Stimulated activated CD8-positive, alpha-beta memory T cell treated with anti-CD3 and anti-CD28 coated beads, Interleukin-12 subunit alpha, Interleukin-12 subunit beta, amount 100 ng/mL, for 24 hours (primary cell): ENCODE measurements around the gene TRIM63.

Experiments
- DNase-seq: peaks from one replicate; pipeline ENCODE4 v3.0.0-alpha.2; 2020; ENCODE audit errors: extremely low read depth

Gene TRIM63

DNA sequence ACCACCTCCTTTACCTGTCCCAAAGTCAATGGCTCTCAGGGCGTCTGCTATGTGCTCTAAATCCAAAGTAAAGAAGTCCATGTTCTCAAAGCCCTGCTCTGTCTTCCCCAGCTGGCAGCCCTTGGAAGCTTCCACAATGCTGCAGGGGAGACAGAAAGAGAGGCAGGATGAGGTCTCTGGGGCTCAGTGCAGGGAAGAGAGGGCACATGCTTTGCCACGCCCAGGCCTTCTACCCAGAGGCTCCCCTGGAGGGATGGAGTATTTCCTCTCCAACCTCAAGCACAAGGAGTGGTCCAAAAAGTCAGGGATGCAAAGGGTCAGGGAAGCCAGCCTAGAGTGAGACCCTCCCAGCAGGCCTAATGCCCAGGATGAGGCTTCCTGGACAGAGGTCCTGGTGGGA, 10.2 kb downstream of the TRIM63 start:
- no peak for DNase-seq

DNA sequence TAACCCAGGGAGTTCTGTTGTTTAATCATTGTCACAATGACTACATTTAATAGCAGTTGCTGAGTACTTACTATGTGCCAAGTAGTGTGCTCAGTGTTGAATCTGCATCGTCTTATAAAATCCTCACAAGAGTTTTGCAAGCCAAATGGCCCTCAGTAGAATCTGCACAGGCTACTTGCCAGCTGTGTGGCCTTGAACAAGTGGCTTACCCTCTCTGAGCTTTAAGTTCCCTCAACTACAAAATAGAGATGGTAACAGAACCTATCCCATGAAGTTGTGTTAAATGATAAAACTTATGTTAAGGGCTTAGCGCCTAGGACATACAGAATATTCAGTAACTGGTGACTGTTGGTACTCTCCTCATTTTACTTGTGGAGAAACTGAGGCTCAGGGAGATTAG, 12.4 kb downstream of the TRIM63 start:
- no peak for DNase-seq

DNA sequence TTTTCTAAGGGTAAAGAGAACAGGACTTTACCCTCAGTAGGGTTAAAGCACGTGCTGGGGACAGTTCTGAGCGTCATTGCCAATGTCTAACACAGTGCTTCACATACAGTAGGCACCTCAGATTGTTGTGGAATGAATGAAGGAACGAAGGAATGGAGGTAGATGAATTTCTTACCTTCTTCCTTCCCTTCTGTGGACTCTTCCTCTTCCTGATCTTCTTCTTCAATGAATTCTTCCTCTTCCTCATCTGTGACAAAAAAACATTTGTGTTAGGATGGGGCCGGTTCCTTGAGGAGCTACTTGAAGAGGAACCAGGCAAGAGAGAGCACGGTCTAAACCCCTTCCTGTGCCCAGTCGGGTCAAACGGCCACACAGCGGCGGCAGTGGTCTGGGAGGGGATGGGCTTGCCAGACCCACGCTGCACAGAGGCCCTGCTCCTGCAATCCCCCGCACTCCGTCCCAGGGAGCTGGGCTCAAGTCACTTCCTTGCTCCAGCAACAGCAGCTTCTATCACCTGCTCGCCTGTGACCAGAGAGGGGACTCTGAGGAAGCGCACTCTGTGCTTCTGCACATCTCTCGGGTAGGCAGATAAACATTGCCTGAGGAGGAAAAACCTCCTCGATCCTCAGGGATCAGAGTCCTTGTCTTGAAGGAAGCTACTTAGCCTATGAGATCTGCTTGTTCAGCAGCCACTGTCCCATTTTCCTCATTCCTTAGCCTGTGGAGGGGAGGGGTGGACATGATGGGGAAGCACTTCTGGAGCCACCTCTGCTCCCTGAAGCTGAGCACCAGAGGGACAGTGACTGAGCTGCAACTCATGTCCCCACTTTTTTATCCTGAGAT, 13.5 kb downstream of the TRIM63 start:
- DNase-seq: no peak

DNA sequence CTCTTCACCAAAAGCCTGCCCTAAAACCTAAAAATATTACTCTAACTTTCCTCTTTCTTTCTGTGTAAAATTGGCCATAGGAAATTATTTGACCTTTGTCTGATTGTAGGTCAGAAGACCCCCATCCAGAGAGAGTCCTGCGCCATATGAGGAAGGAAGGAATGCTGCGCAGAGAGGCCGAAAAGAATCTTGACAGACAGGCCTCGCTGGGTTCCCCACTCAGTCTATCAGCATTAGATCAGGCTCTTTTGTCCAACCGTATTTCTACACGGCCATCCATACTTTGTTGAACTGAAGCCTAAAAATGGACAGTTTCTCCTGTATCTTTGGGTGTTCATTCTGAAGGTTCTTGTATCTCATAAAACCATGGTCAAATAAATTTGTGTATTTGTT, 17.2 kb downstream of the TRIM63 start:
- DNase-seq: no peak

DNA sequence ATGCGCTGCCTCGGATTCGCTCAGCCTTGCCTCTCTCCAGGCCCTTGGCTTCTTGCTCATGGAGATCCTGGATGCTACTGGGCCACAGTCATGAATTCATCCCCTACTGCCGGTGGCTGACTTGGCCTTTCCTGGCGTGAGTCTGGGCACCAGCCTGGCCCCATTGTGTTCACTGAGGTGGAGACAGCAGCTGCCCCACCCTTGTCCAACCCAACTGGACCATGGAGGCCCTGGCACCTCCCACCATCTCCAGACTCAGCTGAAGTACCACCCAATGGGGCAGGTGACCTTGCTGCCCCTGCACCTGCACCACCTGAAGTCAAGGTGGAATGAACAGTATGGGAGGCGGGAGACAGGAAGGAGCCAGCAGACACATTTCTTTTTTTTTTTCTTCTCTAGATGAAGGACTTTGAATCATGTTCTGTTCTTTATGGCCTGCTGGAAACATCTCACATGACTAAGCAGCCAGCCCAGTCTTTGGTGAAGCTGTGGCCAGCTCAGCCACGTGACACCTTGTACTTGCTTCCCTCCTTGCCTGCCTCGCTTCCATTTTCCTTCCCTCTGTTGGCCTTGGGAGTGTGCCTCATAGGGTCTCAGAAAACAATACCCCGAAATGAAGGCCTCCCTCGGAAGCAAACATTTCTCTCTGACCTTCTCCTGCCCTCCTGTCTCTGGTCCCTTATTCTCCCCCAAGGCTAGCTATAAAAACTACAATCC, 17.7 kb downstream of the TRIM63 start:
- no peak for DNase-seq

DNA sequence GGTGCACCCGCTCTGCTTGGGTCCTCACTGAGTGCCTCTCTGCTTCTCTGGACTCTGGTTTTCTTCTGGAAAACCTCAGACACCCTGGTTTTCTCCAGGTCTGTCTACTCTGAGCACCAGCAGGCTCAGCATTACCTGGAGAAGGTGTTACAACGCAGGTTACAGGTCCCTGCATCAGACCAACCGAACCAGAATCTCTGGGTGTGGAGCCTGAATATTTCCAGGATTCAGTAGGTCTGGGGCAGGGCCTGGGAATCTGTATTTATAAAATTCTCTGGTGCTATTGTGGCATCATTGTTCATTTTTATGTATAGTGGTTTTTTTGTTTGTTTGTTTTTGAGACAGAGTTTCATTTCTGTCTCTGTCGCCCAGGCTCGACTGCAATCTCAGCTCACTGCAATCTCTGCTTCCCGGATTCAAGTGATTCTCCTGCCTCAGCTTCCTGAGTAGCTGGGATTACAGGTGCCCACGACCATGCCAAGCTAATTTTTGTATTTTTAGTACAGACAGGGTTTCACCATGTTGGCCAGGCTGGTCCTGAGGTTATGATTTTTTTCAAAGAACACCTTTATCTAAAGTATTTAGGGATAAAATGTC, 20.1 kb downstream of the TRIM63 start:
- DNase-seq: no peak

DNA sequence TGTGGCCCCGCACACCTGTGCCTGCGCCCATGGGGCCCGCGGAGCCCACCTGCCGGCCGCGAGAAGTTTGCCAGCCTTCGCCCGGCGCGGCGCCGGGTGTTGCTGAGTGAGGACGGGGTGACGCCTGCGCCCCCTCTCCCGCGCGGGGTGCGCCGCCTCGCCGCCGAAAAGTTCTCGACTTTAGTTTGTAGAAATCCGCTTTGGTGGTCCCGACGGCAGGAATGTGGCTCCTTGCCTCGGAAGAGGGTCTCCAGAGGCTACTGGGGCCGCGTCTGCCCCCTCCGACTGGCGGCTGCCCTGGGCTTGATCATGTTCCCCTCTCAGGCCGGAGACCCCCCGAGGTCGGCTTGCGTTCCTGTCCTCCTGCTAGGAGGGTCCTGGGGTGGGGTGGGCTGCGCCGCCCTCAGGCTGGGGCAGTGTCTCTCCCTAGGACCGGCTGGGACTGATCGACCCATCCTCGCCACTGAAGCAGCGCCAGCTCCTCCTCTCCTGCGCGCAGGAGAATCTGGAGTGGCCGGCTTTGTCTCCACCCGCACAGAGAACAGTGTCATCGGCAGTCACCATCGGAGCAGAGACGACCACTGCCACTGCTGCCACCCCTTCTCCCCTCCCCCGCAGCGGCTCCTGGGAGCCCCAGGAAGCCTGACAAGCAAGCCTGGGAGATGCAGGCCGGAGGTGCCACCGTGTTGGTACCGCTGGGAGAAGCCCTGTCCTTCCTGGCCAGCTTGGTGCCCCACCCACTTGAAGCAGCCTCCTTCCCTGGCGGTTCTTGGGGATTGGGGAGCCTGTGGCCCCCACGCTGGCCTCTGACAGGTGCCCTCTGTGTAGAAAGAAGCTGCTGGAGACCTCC, 21.0 kb downstream of the TRIM63 start:
- DNase-seq: no peak

DNA sequence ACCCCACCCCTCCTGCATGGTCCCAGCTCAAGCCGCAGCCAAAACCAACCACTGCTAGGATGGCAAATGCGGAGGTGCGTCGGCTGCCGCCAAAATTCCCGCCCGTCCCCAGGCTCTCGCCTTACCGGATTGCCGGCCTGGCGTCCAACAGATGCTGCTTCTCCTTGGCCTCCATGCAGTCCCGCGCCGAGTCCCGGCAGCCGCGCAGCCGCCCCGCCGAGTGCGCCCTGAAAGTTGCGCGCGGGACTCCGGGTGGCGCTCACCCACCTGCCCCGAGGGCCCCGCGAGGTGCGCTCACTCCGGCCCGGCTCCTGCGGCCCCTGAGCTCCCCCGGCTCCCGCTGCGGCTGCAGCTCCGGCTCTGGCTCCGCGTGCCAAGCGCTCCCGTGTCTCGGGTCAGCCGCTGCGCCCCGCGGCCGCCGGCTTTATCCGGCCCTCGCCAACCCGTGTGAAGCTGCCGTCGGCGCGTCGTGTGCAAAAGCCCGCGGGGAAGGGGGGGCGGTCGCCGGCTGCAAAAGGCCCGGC, 21.6 kb downstream of the TRIM63 start, which contains the start of gene SLC30A2:
Gene SLC30A2, minus strand, starts transcription at position 397 of the 524 bp plus-strand sequence. Its CDS starts 222 bp downstream, at position 175.
- no peak for DNase-seq

DNA sequence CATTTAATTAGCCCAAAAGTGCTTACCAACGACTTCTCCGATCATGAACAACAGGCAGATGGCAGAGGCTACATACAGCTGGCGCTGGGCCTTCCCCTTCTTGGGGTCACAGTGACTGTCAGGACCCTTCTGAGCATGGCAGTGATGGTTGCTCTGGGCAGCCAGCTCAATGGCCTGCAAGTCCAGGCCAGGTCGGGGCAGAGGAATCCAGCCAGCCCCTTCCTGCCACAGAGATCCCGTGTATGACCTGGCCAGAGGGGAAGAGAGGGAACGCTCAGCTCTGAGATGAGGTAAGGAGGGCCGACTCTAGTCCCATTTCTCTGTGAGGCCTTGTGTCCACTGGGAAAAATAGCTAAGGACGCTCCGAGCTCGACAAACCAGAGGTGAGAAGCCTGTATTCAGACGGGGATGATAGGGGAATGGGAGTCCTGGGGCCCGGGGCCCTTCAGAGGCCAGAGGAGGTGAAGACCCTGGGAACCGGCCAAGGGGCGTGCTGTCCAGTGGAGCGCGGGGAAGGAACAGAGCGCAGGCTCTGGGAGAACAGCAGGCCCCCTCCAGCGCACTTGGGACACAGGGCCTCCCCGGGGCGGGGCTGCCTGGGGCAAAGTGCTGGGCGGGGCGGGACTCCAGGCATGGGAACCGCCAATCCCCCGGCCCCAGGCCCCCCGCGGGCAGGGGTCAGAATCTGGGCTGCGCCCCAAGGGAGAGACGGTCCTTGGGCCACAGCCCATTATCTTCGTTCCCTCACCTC, 22.3 kb downstream of the TRIM63 start:
- no peak for DNase-seq

DNA sequence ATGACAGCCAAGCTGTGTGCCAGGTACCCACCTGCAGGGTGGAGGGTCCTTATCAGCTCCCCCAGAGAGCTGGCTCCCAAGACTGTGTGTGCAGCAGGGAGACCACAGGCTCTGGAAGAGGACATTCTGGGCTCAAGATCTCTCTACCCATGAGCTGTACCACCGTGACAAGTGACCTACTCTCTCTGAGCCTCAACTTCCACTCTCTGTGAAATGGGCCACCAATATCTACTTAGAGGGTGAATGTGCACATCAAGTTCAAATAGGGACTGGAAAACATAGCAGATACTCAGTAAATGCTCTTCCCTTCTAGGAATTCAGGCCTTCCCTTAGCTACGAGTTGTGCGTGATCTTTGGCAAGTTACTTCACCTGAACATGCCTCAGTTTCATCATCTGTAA, 23.0 kb downstream of the TRIM63 start:
- DNase-seq: no peak

DNA sequence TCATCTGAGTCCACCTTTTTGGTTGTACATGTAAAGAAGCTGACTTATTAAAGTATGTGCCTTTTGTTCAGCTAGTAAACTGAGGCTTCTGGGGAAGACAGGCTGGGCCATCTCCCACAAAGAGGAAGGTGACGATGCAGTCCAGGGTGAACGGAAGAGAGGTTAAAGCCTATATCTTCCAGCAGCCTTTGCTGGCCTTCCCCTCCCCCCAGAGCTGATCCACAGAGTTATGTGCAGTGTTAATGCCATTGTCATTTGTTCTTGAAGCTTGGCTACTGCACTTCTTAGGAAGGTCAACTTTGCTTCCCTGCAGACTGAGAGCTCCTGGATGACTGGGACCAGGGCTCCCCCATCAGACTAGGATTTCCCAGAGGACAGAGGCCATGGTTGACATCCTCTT, 23.7 kb downstream of the TRIM63 start:
- DNase-seq: no peak

DNA sequence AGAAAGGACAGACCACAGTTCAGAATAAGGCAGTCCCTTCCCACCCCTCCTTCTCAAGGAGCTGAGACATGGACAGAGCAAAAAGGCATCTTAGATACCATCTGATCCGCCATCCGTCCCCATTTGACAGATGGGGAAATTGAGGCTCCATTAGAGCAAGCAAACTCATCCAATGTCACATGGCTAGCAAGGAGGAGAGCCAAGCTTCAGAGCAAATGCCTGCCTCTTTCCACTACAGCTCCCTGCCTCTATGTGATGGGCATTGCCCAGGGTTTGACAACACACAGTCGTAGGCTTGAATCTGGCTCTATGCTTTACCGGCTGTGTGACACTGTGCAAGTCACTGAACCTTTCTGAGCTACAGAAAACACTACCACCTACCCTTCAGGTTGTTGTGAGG, 25.5 kb downstream of the TRIM63 start:
- DNase-seq: no peak

DNA sequence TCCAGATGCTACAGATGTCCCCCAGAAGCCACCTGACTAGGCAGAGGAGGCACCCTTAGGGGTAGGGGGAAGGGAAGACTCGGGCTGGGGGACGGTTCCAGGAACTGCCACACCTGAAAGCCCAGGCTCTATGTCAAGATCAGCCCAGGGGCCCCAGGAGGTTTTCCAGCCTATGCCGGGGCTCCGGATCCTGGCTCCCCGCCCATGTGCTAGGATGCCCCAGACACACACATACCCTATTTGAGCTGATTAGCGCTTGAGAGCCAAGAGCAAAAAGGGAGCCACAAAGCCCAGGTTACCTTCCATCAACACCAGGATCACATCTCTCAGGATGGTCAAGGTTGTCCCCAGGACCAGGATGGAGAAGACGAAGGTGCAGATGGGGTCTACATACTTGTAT, 26.0 kb downstream of the TRIM63 start:
- DNase-seq: no peak

DNA sequence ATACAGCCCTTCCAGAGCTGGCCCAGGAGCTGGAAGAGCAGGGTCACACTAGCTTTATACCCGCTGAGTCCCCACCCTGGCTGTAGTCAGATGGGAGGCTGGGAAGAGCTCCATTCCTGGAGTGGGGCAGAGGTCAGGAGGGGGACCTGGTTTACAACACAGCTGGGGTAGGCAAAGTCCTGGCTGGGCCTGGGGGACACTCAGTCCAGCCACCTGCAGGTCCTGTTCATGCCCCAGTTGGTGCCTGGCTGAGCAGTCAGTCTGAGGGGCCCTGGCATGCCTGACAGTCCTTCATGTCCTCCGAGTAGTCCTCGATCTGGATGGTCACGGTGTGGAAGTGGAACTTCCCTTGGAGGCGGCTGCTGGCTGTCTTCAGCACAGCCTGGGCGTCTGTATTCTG, 28.5 kb downstream of the TRIM63 start:
- DNase-seq: no peak

DNA sequence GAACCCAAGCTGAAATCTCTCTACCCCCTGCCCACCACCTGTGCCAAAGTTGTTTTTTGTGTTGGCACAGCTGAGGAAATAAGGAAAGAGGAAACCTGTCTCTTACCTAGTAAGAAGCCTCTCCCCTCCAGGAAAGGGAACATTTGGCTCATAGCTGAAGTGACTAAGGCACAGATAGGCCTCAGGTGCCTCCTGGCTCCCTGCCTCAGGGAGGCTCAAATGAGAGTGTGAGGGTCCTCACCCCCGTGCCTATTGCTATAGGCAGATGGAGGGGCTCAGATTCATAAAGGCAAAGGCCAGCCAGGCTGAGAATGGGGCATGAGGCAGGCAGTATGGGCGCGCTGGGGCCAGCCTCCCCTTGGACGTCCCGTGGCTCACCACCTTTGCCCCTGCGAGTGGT, 29.0 kb downstream of the TRIM63 start:
- no peak for DNase-seq

DNA sequence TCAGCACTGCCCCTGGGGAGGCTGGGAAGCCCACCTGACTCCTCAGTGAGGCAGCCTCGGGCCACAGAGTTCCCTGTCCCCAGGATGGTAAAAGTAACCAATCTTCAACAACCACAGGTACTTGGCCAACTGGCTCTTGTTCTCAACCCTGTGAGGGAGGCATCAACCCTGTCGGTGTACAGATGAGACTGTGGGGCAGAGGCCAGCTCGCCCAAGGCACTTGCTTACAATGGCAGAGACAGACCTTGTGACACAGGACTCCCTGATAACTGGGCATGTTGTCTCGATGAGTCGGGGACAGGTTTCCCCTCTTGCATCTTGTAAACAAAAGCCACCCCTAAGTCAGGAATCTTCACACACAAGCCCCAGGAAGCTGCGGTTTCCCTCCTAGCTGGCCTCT, 29.5 kb downstream of the TRIM63 start:
- no peak for DNase-seq

DNA sequence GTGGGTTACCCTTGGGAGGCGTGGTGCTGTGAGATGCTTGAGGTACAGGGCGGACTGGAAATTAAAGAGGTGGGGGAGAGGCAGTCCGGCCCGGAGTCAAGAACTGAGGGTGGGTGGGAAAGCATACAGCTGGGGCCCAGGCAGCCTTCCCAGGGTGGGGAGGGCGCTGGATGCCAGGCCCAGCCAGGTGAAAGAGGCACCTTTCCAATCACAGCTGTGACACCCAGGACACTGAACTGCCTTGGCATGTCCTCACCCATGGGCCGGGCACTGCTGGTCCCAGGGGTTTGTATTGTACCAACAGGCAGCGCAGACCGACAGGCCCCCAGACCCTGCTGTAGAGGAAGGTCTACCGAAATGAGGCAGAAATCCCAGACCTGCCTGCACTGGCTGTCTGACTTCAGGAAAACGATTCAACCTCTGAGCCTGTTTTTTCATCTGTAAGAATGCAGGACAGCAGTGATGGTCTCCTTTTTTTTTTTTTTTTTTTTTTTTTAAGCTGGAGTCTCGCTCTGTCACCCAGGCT, 30.6 kb downstream of the TRIM63 start:
- no peak for DNase-seq

DNA sequence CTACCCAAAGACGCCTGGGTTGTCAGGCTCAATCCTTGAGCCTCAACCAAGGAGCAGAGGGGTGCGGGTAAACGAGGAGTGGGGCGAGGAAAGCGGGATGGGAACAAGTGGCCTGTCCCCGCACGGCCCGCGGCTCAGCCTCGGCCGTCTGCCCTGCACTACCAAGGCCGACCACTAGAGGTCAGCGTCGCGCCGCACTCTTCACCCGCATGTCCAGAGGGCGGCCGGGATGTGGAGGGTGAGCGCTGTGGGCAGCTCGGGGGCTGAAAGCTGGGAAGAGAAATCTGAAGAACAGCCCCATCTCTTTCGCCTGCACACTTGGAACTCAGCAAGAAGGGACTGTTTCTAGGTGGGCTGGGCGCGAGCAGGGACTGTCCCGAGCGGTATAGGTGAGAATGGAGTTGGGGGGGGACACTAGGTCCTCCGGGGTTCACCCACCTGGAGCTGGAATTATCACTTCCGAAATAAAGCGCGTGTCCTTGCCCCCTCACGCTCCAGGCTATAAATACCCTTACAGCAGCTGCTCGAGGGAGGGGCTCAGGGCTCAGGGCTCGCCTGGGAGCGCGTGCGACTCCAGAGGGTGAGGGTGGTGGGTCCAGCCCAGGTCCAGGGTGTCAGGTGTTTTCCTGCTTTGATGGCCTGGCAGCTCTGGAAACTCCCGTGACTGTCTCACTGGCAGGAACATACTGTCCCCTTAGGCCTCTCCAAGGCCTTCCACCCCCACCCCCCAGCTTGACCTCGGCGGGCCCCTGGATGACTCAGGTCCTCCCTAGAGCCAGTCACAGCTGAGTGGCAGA, 31.3 kb downstream of the TRIM63 start:
- peak; percentile 19 for DNase-seq

DNA sequence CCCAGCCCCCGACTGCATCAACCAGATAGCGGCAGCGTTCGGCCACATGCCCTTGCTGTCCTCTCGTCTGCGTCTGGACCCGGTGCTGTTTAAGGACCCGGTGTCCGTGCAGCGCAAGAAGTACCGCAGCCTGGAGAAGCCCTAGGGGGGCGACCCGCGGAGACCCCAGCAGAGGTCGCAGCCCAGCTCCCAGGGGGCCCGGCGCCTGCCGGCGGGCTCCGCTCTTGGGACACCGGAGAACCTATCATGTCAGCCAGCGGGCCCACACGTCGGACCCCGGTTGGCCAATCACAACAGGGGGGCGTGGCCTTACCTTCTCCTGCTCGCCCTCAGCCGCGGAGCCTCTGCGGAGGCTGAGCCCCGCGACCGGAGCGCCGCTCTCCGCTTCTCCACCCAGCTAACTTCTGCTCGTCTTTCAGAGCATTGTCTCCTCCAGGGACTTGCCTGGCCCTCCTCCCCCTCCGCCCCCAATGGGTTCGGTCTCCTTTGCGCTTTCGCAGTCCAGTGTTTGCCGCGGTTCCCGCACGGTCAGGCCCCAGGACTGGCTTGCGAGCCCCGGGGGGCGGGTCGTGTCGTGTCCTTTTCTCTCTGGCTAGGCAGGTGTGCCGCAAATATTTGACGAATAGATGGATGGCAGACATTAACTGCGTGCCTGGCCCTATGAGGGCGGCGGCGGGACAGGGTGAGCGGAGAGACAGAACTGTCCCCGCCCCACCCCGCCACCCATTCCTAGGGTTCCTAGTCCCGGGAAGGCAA, 32.0 kb downstream of the TRIM63 start:
- DNase-seq: peak; percentile 85
